Neural progenitor cell (in vitro differentiated cells): ENCODE data around the gene RERE. TPM values are rescaled to one million over a fixed set of nuclear protein-coding genes. Genes with fewer than 3 reads are reported as not detected.

Source experiments
- DNase-seq: peaks from one replicate; pipeline ENCODE4 v3.0.0-alpha.2; 2016; ENCODE audit warnings: low spot score
- H2AFZ ChIP-seq: fragments of 200-600 bp; sonication (generic); replicated peaks from 2 replicates; pipeline ENCODE4 v1.6.1; 2016; ENCODE audit warnings: antibody characterized with exemption
- H3F3A ChIP-seq: fragments of 200-600 bp; sonication (generic); 2 replicates; pipeline ENCODE4 v1.6.1; 2016; ENCODE audit warnings: antibody characterized with exemption, low read depth
- H3K27ac ChIP-seq: fragments of 200-600 bp; sonication (generic); 2 replicates; pipeline ENCODE4 v1.5.1; 2016; ENCODE audit warnings: mild to moderate bottlenecking
- H3K27me3 ChIP-seq: fragments of 200-600 bp; sonication (generic); 2 replicates; pipeline ENCODE4 v1.6.1; 2016; ENCODE audit warnings: mild to moderate bottlenecking, moderate library complexity
- H3K36me3 ChIP-seq: fragments of 200-600 bp; sonication (generic); 2 replicates; pipeline ENCODE4 v1.5.1; 2016
- H3K4me1 ChIP-seq: fragments of 200-600 bp; sonication (generic); 2 replicates; pipeline ENCODE4 v1.6.1; 2016; ENCODE audit warnings: mixed run types
- H3K4me2 ChIP-seq: fragments of 200-600 bp; sonication (generic); 2 replicates; pipeline ENCODE4 v1.6.1; 2016
- H3K4me3 ChIP-seq: fragments of 200-600 bp; sonication (generic); 2 replicates; pipeline ENCODE4 v1.5.1; 2016
- H3K79me2 ChIP-seq: fragments of 200-600 bp; sonication (generic); 2 replicates; pipeline ENCODE4 v1.6.1; 2016; ENCODE audit warnings: low read depth
- H3K9ac ChIP-seq: fragments of 200-600 bp; sonication (generic); 2 replicates; pipeline ENCODE4 v1.6.1; 2016
- H3K9me3 ChIP-seq: fragments of 200-600 bp; sonication (generic); 2 replicates; pipeline ENCODE4 v1.5.1; 2016; ENCODE audit warnings: low read depth
- H4K20me1 ChIP-seq: fragments of 200-600 bp; sonication (generic); 2 replicates; pipeline ENCODE4 v1.6.1; 2016; ENCODE audit warnings: low read depth
- H3K27ac Mint-ChIP-seq: 3 replicates; pipeline ENCODE4 v1.8.0; 2021; ENCODE audit warnings: mixed read lengths
- H3K27me3 Mint-ChIP-seq: 2 replicates; pipeline ENCODE4 v1.8.0; 2022; ENCODE audit warnings: low read depth, mild to moderate bottlenecking, inconsistent platforms, moderate library complexity, mixed read lengths; ENCODE audit not compliant: insufficient read depth
- H3K36me3 Mint-ChIP-seq: 3 replicates; pipeline ENCODE4 v1.8.0; 2021; ENCODE audit warnings: mixed read lengths
- H3K4me1 Mint-ChIP-seq: 3 replicates; pipeline ENCODE4 v1.8.0; 2021; ENCODE audit warnings: mixed read lengths
- H3K4me3 Mint-ChIP-seq: 3 replicates; pipeline ENCODE4 v1.8.0; 2021; ENCODE audit warnings: mild to moderate bottlenecking, moderate library complexity, mixed read lengths
- H3K9me3 Mint-ChIP-seq: 3 replicates; pipeline ENCODE4 v1.8.0; 2020; ENCODE audit warnings: mixed read lengths
- EZH2 ChIP-seq: fragments of 200-600 bp; sonication (generic); IDR thresholded peaks from 2 replicates; pipeline ENCODE4 v1.6.1; 2017; ENCODE audit warnings: antibody characterized with exemption, mild to moderate bottlenecking, moderate library complexity
- EZH2phosphoT487 ChIP-seq: fragments of 200-600 bp; sonication (generic); IDR thresholded peaks from 2 replicates; pipeline ENCODE4 v1.6.1; 2017; ENCODE audit warnings: antibody characterized with exemption
- total RNA-seq: library from RNA; depleted of rRNA; stranded (reverse); fragments of >200 nt; gene quantifications from 2 replicates; pipeline ENCODE4 v1.2.3, GENCODE V29; 2015; ENCODE audit warnings: low replicate concordance
- TF ChIP-seq, protein P1 (sequence below): fragments of 200-600 bp; sonication (generic); IDR thresholded peaks from 2 replicates; pipeline ENCODE4 v1.5.1; 2017; ENCODE audit warnings: antibody characterized with exemption, mild to moderate bottlenecking

The RERE gene
- total RNA-seq, 1 donor from 2014 or later = 29.8 TPM

DNA sequence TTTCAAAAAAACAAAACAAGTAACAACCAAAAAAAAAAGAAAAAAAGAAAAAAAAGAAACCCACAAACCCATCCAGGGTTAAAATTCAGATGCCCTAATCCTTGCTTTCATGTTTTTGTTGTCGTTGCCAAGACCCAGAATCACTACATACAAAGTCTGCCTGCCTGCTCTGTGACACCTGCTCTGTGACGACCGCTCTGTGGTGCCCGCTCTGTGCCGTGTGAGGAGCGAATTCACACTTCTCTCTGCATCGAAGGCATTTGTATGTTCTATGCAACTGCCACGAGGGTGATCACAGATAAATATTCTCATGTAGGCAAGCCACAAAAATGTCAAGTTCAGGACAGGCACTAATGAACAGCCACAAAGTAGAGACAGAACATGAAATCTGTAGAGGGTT is 321.0 kb downstream of the RERE start:
- peaks cover 9% of the 10 kb centered on the region for H3K9me3 Mint-ChIP-seq
- TF ChIP-seq EZH2phosphoT487 (no peak), EZH2 (no peak)
- TF ChIP-seq, protein P1, sequence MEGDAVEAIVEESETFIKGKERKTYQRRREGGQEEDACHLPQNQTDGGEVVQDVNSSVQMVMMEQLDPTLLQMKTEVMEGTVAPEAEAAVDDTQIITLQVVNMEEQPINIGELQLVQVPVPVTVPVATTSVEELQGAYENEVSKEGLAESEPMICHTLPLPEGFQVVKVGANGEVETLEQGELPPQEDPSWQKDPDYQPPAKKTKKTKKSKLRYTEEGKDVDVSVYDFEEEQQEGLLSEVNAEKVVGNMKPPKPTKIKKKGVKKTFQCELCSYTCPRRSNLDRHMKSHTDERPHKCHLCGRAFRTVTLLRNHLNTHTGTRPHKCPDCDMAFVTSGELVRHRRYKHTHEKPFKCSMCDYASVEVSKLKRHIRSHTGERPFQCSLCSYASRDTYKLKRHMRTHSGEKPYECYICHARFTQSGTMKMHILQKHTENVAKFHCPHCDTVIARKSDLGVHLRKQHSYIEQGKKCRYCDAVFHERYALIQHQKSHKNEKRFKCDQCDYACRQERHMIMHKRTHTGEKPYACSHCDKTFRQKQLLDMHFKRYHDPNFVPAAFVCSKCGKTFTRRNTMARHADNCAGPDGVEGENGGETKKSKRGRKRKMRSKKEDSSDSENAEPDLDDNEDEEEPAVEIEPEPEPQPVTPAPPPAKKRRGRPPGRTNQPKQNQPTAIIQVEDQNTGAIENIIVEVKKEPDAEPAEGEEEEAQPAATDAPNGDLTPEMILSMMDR = no peak
- Histone ChIP-seq H3K27ac (no peak overlapping the region), H3F3A (no peaks in the 10 kb centered on the region), H3K79me2 (peaks cover 11% of the 10 kb centered on the region), H3K27me3 (no peaks in the 10 kb centered on the region), H3K9ac (no peak overlapping the region), H3K4me3 (no peak overlapping the region), H3K36me3 (no peaks in the 10 kb centered on the region), H3K4me1 (no peaks in the 10 kb centered on the region), H3K4me2 (no peak overlapping the region), H4K20me1 (no peaks in the 10 kb centered on the region), H2AFZ (no peak overlapping the region), H3K9me3 (no peaks in the 10 kb centered on the region)
- DNase-seq = no peak
- peaks cover 12% of the 10 kb centered on the region for H3K4me1 Mint-ChIP-seq
- H3K27me3 Mint-ChIP-seq = peaks cover 12% of the 10 kb centered on the region
- peaks cover 43% of the 10 kb centered on the region for H3K36me3 Mint-ChIP-seq
- H3K27ac Mint-ChIP-seq = peak overlapping the region; percentile 7
- H3K4me3 Mint-ChIP-seq = no peak overlapping the region

DNA sequence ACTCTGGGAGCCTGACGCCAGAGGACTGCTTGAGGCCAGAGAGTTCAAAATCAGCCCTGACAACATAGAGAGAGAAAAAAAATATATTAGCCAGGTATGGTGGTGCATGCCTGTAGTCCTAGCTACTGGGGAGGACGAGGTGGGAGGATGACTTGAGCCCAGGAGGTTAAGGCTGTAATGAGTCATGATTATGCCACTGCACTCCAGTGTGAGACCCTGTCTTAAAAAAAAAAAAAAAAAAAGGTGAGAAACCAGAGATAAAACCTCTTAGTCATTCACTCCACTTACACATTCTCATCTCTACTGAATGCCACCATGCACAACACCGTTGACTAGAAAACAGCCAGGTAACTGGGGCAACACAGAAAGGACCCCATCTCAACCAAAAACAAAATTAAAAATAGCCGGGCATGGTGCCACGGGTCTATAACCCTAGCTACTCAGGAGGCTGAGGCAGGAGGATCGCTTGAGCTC is 321.5 kb downstream of the RERE start:
- Histone ChIP-seq H3K4me3 (no peak overlapping the region), H4K20me1 (no peaks in the 10 kb centered on the region), H3F3A (peaks cover 1% of the 10 kb centered on the region), H3K27me3 (no peaks in the 10 kb centered on the region), H3K9ac (no peak overlapping the region), H3K79me2 (peaks cover 16% of the 10 kb centered on the region), H3K27ac (no peak overlapping the region), H2AFZ (no peak overlapping the region), H3K4me2 (no peak overlapping the region), H3K4me1 (no peaks in the 10 kb centered on the region), H3K9me3 (no peaks in the 10 kb centered on the region), H3K36me3 (no peaks in the 10 kb centered on the region)
- peaks cover 43% of the 10 kb centered on the region for H3K36me3 Mint-ChIP-seq
- H3K9me3 Mint-ChIP-seq = peaks cover 9% of the 10 kb centered on the region
- peak overlapping the region; percentile 46 for H3K27ac Mint-ChIP-seq
- H3K4me1 Mint-ChIP-seq = peaks cover 12% of the 10 kb centered on the region
- H3K27me3 Mint-ChIP-seq = peaks cover 12% of the 10 kb centered on the region
- no peak for DNase-seq
- TF ChIP-seq, protein P1 = no peak
- TF ChIP-seq EZH2phosphoT487 = no peak
- no peak for TF ChIP-seq EZH2
- no peak overlapping the region for H3K4me3 Mint-ChIP-seq

DNA sequence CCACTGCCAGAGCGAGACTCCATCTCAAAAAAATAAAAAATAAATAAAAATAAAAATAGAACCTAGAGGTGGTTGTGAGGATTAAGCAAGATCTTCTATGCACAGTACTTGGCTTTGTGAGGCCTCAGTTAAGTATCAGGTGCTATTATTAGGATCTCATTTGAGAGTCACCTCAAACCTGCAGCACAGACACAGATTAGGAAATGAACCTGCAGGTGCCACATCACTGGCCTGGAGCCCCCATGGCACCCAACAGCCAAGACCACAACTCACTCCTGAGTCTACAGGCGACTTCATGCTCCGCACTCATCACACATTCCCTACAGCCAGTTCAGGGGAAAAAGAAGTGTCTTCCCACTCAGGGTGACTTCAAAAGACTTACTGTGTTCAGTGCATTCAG is 322.8 kb downstream of the RERE start:
- Mint-ChIP-seq H3K4me3 (no peak overlapping the region), H3K9me3 (peaks cover 3% of the 10 kb centered on the region), H3K4me1 (peaks cover 9% of the 10 kb centered on the region), H3K27ac (no peak overlapping the region), H3K36me3 (peaks cover 42% of the 10 kb centered on the region), H3K27me3 (peaks cover 6% of the 10 kb centered on the region)
- no peak for DNase-seq
- TF ChIP-seq EZH2 (no peak), EZH2phosphoT487 (no peak)
- TF ChIP-seq, protein P1 = no peak
- Histone ChIP-seq H3K4me3 (no peak overlapping the region), H3K9me3 (no peaks in the 10 kb centered on the region), H3K79me2 (peaks cover 22% of the 10 kb centered on the region), H2AFZ (no peak overlapping the region), H4K20me1 (no peaks in the 10 kb centered on the region), H3K27me3 (no peaks in the 10 kb centered on the region), H3K9ac (no peak overlapping the region), H3K4me2 (no peak overlapping the region), H3F3A (peaks cover 8% of the 10 kb centered on the region), H3K4me1 (no peaks in the 10 kb centered on the region), H3K36me3 (no peaks in the 10 kb centered on the region), H3K27ac (no peak overlapping the region)
